Measurements from ENCODE around the gene BANP. TPM values are rescaled to one million over a fixed set of nuclear protein-coding genes. Genes with fewer than 3 reads are reported as not detected.

The BANP gene
- total and polyA plus RNA-seq, 2 donors (not counting 3 experiments of a cell fraction or from before 2014, with no cell fraction given): 22.4 to 33.8 TPM

- Histone ChIP-seq H3K27me3 (ENCODE audit: control insufficient read depth in 2 of 2, insufficient read depth in 2 of 2, low read length in 2 of 2) (no peaks in the 10 kb centered on the region), H3K4me2 (ENCODE audit: insufficient read depth, low read length) (no peak overlapping the region), H3K27ac (ENCODE audit: insufficient read depth, low read depth, low read length) (no peak overlapping the region), H3K9me3 (replicated peaks; ENCODE audit: control insufficient read depth, insufficient read depth, low read length) (no peaks in the 10 kb centered on the region), H3K79me2 (ENCODE audit: control insufficient read depth, insufficient read depth, low read length) (no peaks in the 10 kb centered on the region), H2AFZ (ENCODE audit: low read depth, low read length) (no peak overlapping the region), H3K36me3 (ENCODE audit: control insufficient read depth in 2 of 2, extremely low read depth in 1 of 2, insufficient read depth in 2 of 2, low read length in 2 of 2) (peaks cover 2 to 7% of the 10 kb centered on the region in 2 experiments), H3K4me3 (replicated peaks in 1 of 3; ENCODE audit: insufficient read depth in 1 of 3, low read depth in 1 of 3, low read length in 3 of 3) (no peak overlapping the region), H3K9ac (replicated peaks; ENCODE audit: extremely low read depth, insufficient read depth, low read length) (no peak overlapping the region), H3K9me1 (replicated peaks; ENCODE audit: control insufficient read depth, extremely low read depth, insufficient read depth, low read length) (no peaks in the 10 kb centered on the region), H3K4me1 (ENCODE audit: control insufficient read depth, extremely low read depth, insufficient read depth, low read length) (no peaks in the 10 kb centered on the region), H4K20me1 (replicated peaks; ENCODE audit: control insufficient read depth, extremely low read depth, insufficient read depth, low read length) (no peaks in the 10 kb centered on the region)
- BruUV-seq (replicated peaks): no TSS peak
- dilution Hi-C loops (cut with MboI; ENCODE audit: extremely low pct_ligation_motif_present, low sequenced_read_pairs) (no loop called here), intact Hi-C loops (cut with micrococcal nuclease) (no loop called here)
- ChIA-PET POLR2A (no interaction called here), CTCF (no interaction called here)
- FAIRE-seq (no peak), DNase-seq (ENCODE audit: low read depth, low spot score) (no peak)
- no peak for TF ChIP-seq JUN (IDR thresholded peaks at IDR 0.05; ENCODE audit: borderline replicate concordance, insufficient read depth, insufficient read length, low read depth)
- TF ChIP-seq POLR2A (IDR thresholded peaks at IDR 0.05; ENCODE audit: low read depth, low read length): no peak
- TF ChIP-seq MYC (IDR thresholded peaks at IDR 0.05; ENCODE audit: low read depth, low read length): no peak
- no peak for TF ChIP-seq POLR2AphosphoS5 (IDR thresholded peaks at IDR 0.05; ENCODE audit: insufficient read depth, low read depth, low read length)
- TF ChIP-seq CTCF (IDR thresholded peaks at IDR 0.05; ENCODE audit: extremely low read depth in 1 of 2, insufficient read depth in 1 of 2, low read depth in 1 of 2, low read length in 2 of 2): no peak
- no peak for TF ChIP-seq MAX (IDR thresholded peaks at IDR 0.05; ENCODE audit: insufficient read depth, insufficient read length)
These were observed 59.2 kb downstream of the BANP start for GRCh38 chr16:88010343-88010967.

Measured in endothelial cell of umbilical vein (primary cell).